ENCODE results near the gene CELA1. TPM values are rescaled to one million over a fixed set of nuclear protein-coding genes. Genes with fewer than 3 reads are reported as not detected.

CELA1 gene
- total and polyA plus RNA-seq, 10 of the 15 experiments (the other 5 are each of a cell fraction or from before 2014, with no cell fraction given) = not detected

GRCh38 chr12:51357374-51358047 lies 11.0 kb upstream of the CELA1 start (continued):
- TF ChIP-seq CBX3 (IDR thresholded peaks at IDR 0.05; ENCODE audit: borderline replicate concordance, low read depth) (no peak), HCFC1 (IDR thresholded peaks at IDR 0.05; ENCODE audit: low read length) (0 out of 2 replicates have a peak, but pooled peaks have one; percentile 10), TCF12 (IDR thresholded peaks at IDR 0.05; ENCODE audit: low read depth, low read length) (no peak), ZNF207 (IDR thresholded peaks at IDR 0.05; ENCODE audit: borderline replicate concordance) (no peak), WRNIP1 (IDR thresholded peaks at IDR 0.05; ENCODE audit: borderline replicate concordance, low read depth, low read length) (no peak), NR2C2 (IDR thresholded peaks at IDR 0.05; ENCODE audit: borderline replicate concordance, control insufficient read depth, insufficient read length, low read depth) (no peak), ASH2L (IDR thresholded peaks at IDR 0.05; ENCODE audit: borderline replicate concordance, low read depth) (0 out of 2 replicates have a peak, but pooled peaks have one; percentile 27), RAD51 (IDR thresholded peaks at IDR 0.05) (no peak), CREB1 (IDR thresholded peaks at IDR 0.05; ENCODE audit: low read depth) (no peak), MTA2 (IDR thresholded peaks at IDR 0.05; ENCODE audit: low read depth) (0 out of 2 replicates have a peak, but pooled peaks have one; percentile 38), EED (IDR thresholded peaks at IDR 0.05; ENCODE audit: low read depth) (peak; percentile 92), RFX5 (IDR thresholded peaks at IDR 0.05; ENCODE audit: low read depth, low read length) (no peak), ATF3 (IDR thresholded peaks at IDR 0.05; ENCODE audit: borderline replicate concordance, extremely low read depth, low read depth, low read length) (no peak), TARDBP (IDR thresholded peaks at IDR 0.05; ENCODE audit: borderline replicate concordance) (no peak), SP1 (IDR thresholded peaks at IDR 0.05; ENCODE audit: low read depth, low read length) (no peak), POU2F2 (IDR thresholded peaks at IDR 0.05; ENCODE audit: borderline replicate concordance, low read depth, low read length) (peak; percentile 95), HDAC6 (IDR thresholded peaks at IDR 0.05; ENCODE audit: unreplicated experiment) (no peak), ESRRA (IDR thresholded peaks at IDR 0.05; ENCODE audit: low read length) (no peak), ZBED1 (IDR thresholded peaks at IDR 0.05; ENCODE audit: borderline replicate concordance) (no peak), PAX8 (IDR thresholded peaks at IDR 0.05) (no peak), IRF3 (IDR thresholded peaks at IDR 0.05) (no peak), ZNF274 (IDR thresholded peaks at IDR 0.05; ENCODE audit: insufficient read depth, insufficient read length) (no peak), CHD4 (IDR thresholded peaks at IDR 0.05) (no peak), SUPT20H (IDR thresholded peaks at IDR 0.05; ENCODE audit: borderline replicate concordance, control insufficient read depth, low read depth, low read length) (no peak)
- TF ChIP-seq, protein P1, sequence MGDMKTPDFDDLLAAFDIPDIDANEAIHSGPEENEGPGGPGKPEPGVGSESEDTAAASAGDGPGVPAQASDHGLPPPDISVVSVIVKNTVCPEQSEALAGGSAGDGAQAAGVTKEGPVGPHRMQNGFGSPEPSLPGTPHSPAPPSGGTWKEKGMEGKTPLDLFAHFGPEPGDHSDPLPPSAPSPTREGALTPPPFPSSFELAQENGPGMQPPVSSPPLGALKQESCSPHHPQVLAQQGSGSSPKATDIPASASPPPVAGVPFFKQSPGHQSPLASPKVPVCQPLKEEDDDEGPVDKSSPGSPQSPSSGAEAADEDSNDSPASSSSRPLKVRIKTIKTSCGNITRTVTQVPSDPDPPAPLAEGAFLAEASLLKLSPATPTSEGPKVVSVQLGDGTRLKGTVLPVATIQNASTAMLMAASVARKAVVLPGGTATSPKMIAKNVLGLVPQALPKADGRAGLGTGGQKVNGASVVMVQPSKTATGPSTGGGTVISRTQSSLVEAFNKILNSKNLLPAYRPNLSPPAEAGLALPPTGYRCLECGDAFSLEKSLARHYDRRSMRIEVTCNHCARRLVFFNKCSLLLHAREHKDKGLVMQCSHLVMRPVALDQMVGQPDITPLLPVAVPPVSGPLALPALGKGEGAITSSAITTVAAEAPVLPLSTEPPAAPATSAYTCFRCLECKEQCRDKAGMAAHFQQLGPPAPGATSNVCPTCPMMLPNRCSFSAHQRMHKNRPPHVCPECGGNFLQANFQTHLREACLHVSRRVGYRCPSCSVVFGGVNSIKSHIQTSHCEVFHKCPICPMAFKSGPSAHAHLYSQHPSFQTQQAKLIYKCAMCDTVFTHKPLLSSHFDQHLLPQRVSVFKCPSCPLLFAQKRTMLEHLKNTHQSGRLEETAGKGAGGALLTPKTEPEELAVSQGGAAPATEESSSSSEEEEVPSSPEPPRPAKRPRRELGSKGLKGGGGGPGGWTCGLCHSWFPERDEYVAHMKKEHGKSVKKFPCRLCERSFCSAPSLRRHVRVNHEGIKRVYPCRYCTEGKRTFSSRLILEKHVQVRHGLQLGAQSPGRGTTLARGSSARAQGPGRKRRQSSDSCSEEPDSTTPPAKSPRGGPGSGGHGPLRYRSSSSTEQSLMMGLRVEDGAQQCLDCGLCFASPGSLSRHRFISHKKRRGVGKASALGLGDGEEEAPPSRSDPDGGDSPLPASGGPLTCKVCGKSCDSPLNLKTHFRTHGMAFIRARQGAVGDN (IDR thresholded peaks at IDR 0.05) = peak; percentile 58
- TF ChIP-seq, protein P2, sequence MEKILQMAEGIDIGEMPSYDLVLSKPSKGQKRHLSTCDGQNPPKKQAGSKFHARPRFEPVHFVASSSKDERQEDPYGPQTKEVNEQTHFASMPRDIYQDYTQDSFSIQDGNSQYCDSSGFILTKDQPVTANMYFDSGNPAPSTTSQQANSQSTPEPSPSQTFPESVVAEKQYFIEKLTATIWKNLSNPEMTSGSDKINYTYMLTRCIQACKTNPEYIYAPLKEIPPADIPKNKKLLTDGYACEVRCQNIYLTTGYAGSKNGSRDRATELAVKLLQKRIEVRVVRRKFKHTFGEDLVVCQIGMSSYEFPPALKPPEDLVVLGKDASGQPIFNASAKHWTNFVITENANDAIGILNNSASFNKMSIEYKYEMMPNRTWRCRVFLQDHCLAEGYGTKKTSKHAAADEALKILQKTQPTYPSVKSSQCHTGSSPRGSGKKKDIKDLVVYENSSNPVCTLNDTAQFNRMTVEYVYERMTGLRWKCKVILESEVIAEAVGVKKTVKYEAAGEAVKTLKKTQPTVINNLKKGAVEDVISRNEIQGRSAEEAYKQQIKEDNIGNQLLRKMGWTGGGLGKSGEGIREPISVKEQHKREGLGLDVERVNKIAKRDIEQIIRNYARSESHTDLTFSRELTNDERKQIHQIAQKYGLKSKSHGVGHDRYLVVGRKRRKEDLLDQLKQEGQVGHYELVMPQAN (conservative IDR thresholded peaks at IDR 0.05) = no peak
